HL-60/S4 treated with retinoic acid at 250 ng/mL for 4 days and 3 days (cell line): ENCODE data around the gene SSTR5.

Source experiments
- in situ Hi-C: fragments of 300-500 bp; cut with MboI; formaldehyde crosslinking; loops from 2 replicates; pipeline ENCODE4 v1.7.0; 2022; ENCODE audit warnings: low sequenced_read_pairs

The SSTR5 gene

DNA sequence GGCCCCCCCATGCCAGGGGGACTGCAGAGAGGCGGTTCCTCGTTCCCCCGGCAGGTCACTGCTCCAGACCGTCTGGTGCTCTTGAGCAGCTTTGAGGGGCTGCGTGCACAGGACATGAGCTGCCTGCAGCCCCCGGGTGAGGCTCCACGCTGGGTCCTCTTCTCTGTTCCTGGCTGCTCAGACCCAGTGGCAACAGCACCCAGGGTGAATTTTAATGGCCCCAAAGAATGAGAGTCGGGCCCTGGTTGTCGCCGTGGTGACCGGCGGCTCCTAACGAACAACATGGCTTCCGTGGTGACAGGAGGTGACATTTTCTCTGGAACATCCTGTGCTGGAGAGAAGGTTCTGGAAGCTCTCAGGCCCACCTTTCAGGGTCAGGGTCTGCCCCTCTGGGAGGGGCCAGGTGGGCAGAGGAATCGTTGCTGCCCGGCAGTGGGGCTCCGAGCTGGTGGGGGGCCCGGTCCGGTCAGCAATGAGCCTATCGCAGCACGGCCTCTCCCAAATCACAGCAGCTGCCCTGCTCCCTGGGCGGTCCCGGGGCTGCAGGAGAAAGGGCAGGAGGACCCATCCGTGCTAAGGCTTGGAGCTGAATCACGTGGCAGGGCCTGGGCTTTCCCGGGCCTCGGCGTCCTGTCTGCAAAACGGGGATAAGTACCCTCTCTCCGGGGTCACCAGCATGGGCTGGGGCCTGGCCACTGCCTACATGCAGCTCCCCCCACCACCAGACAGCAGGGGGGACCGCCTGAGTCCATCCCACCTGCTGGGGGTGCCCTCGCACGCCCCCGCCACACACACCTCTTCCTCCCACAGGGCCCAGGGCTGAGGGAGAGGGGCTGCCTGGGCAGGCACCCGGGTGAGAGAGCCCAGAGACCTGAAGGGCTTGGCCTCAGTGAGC lies 26.9 kb downstream of the SSTR5 start:
- in situ Hi-C loops = no loop called here

- in situ Hi-C loops = no loop called here
Observed at GRCh38 chr16:1100084-1100800, 27.7 kb downstream of the SSTR5 start.

- in situ Hi-C loops = no loop called here
Observed at GRCh38 chr16:1101133-1101532, 28.6 kb downstream of the SSTR5 start.

DNA sequence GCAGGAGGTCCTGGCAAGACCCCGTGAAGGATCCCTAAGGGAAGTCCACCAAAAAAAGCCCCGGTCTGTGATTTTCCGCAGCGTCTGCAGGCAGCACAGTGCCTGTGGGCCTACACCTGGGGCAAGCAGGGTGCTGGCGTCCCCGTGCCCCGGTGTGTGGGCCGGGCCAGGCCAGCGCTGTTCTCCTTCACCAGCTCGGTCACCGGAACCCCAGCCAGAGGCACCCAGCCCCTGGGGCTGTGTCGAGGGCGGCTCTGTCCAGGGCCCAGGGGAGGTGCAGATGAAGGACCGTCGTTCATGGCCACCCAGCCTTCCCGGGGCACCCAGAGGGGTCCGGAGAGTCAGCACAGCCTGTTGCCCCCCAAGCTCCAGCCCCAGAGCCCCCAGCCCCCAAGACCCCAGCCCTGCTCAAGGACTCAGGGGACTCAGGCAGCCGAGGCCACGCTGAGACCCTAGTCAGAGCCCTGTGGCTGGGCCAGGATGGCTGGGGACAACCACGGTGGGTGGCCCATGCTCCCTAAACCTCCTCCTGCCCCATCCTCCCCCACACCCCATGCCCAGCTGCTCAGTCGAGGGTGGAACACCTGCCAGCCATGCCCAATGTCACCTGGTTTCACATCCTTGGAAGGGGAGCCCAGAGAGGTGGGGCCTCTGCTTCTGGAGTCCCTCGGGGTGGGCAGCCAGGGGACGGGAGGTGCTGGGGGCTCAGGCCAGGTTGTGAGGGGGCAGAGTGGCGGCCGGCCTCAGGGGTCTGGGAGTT lies 29.2 kb downstream of the SSTR5 start:
- in situ Hi-C loops = no loop called here

DNA sequence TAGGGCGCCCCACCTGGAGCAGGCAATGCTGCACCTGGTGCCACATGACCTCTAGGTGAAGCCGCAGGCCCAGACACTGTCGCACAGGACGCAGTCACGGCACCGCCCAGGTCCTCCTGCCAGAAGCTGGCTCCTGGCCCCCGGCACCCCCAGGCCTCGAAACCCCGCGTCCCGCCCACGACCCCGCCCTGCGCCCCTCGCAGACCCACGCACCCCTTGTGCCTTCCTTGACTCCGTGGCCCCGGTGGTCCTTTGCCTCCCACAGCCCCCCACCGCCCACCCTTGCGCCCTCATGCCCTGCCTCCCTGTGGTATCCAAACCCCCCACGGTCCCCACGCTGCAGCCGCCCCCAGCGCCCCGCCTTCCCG lies 29.8 kb downstream of the SSTR5 start:
- in situ Hi-C loops = no loop called here

DNA sequence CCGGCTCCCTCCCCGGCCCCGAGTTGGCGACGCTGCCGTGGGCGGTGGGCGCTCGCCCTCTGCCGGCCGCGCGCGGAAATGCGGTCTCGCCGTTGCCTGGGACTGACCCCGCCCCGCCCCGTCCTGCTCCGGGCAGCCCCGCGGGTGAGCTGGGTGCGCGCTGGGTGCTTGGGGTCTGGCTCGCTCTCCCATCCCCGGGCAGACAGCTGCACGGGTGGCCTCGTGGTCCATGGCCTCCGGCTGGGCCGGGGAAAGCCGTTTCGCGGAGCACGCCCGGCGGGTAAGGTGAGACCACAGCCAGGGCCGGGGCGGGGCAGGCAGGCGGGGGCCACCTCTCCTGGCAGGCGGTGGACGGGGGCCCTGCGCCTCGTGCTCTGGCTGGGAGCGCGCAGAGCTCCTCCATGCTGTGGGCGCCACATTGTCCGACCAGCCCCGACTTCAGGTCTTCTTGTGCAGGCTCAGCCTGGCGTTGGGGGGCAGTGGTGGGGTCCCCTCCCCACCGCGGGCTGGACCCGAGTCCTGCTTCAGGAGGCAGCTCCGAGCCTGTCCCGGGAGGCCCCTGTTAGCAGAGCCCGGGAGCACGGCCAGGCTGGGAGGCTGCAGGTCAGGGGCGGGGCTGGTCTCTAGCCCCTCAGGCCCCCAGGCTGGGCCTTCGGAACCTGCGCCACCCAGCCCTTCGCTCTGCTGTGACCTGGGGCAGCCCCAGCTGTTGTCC lies 30.5 kb downstream of the SSTR5 start:
- in situ Hi-C loops = no loop called here

DNA sequence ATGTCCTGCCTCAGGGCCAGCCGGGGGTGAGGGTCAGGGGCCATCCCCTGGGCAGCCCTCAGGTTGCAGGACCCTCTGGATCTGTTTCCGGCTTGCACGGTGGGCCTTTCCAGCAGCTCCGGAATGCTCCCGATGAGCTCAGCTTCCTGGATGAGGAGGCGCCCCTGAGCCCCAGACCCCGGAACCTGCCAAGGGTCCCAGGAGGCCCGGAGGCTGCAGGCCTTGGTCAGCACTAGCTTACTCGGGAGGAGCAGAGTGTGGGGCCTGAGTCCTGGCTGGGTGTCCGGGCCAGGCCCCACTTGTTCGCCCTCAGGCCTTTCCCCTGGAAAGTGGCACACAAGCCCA lies 31.1 kb downstream of the SSTR5 start:
- in situ Hi-C loops = no loop called here

GRCh38 chr16:1105888-1106620 lies 33.5 kb downstream of the SSTR5 start:
- in situ Hi-C loops = no loop called here

- in situ Hi-C loops = no loop called here
Observed at GRCh38 chr16:1106659-1107058, 34.1 kb downstream of the SSTR5 start.

DNA sequence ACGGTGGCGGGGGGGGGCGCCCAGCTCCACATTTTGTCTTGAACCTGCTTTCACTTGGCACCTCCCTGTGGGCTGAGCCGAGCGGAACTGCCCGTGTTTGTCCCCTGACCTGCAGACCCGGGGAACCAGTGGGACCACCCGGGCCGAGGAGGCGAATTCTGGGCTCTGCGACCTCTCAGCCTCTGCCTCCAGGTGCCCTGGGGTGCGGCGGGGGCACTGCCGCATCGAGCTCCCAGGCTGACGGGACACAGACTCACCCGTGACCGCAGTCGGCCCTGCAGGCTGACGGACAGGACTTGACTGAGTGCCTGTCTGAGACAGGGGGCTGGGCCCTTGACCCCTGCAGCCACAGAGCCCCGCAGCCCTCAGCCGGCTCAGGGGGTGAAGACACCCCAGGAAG lies 34.6 kb downstream of the SSTR5 start:
- in situ Hi-C loops = no loop called here

DNA sequence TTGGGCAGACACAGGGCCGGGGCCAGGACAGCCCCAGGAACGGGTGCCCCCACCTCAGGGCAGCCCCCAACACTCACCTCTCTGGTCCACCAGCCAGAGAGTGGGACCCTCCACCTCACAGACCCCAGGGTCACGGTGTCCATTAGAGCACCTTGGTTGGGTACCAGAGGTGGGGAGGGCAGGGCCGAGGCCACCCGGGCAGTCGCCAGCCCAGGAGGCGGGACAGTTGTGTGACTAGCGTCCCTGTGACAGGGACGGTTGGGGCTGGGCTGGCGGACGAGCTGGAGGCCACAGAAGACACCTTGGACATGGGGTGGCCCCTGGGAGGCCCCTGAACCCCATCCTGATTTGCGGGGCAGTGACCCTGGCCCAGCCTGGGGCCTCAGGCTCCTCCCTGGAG lies 35.2 kb downstream of the SSTR5 start:
- in situ Hi-C loops = no loop called here

GRCh38 chr16:1108299-1109252 lies 36.0 kb downstream of the SSTR5 start:
- in situ Hi-C loops = no loop called here

- in situ Hi-C loops = no loop called here
Observed at GRCh38 chr16:1109648-1110047, 37.1 kb downstream of the SSTR5 start.

- in situ Hi-C loops = no loop called here
Observed at GRCh38 chr16:1112506-1113184, 40.1 kb downstream of the SSTR5 start.

GRCh38 chr16:1113489-1113888 lies 40.9 kb downstream of the SSTR5 start:
- in situ Hi-C loops = no loop called here

DNA sequence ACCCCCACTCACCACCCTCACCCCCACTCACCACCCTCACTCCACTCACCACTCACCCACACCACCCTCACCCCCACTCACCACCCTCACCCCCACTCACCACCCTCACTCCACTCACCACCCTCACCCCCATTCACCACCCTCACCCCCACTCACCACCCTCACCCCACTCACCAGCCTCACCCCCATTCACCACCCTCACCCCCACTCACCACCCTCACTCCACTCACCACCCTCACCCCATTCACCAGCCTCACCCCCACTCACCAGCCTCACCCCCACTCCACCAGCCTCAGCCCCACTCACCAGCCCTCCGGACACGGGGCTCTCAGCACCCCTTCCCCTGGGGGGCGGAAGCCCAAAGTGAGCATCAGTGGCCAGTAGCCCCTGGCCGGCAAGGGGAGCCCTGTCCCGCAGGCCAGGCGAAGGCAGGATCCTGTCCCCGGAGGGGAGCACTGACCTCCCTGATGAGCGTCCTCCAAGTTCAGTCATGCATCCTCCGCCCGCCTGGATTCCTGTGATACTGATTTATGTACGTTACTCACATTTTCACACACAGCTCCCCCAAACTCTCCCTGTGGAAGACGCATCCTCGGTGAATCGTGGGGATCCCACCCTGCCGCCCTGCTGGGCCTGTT lies 41.5 kb downstream of the SSTR5 start:
- in situ Hi-C loops = no loop called here

GRCh38 chr16:1116693-1117077 lies 44.1 kb downstream of the SSTR5 start:
- in situ Hi-C loops = no loop called here

GRCh38 chr16:1117176-1117900 lies 44.8 kb downstream of the SSTR5 start:
- in situ Hi-C loops = no loop called here
